ENCODE data around the gene LSAMP.
"Not testable (repeated sequence)": the region's sequence is repeated elsewhere in the genome, so short reads cannot be mapped to it uniquely, and the experiment has no call there.

The LSAMP gene

GRCh38 chr3:115792206-115792955 is 652.9 kb downstream of the LSAMP start:
- DNase-seq (ENCODE audit: low read depth) = no peak

GRCh38 chr3:115791271-115792153 is 653.8 kb downstream of the LSAMP start:
- not testable (repeated sequence) for DNase-seq (ENCODE audit: low read depth)

DNA sequence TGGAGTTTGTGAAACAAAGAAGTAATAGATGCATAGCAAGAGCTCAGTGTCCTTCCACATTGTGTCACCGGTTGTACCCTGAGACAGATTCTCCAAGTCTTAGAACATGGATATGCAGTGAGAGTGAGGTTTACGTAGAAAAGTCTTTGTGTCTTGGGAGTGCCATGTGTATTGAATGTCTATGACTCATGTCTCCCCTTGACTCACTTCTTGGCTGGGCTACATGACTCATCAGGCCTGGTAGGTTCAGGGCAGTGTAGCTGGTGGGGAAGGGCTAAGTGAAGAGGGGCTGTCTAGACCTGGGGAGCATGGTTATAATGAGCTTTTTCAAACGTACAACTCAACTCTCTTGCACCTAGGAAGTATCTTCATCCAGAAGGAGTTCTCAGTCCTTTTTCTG is 654.5 kb downstream of the LSAMP start:
- DNase-seq (ENCODE audit: low read depth) = peak; percentile 92

- DNase-seq (ENCODE audit: low read depth) = no peak
Observed at GRCh38 chr3:115789481-115789880, 655.8 kb downstream of the LSAMP start.

- DNase-seq (ENCODE audit: low read depth) = peak; percentile 80
Observed at GRCh38 chr3:115788921-115789470, 656.3 kb downstream of the LSAMP start.

DNA sequence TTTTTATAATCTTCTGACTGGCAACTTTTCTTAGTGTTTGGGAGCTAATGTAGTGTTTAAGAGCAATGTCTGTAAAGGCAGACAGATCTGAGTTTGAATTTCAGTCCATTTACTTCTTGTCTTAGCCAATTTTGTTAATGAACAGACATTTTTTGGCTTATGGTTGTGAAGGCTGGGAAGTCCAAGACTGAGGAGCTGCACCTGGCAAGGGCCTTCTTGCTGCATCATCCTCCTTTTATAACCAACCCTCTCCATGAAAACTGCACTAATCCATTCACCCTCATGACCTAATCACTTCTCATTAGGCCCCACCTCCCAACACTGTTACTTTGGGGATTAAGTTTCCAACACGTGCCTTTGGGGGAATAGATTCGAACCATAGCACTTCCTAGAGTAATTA is 657.5 kb downstream of the LSAMP start:
- no peak for DNase-seq (ENCODE audit: low read depth)

DNA sequence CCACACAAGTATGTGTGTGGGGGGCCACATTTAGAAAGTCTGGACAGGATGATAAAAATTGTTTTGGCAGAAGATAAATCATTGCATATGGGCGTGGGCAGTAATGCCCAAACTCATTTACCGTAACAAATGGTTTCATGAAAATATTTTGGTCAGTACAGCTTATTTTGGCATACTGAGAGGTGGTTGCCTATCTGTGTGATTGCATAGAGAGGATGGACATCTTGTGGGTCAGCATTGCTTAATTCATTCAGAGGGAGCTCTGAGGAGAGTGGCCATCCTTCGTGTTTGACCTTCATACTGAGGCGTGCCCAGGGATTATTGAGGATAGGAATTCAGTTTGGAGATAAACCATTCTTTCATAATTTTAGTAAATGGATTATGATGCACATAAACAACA is 659.5 kb downstream of the LSAMP start:
- DNase-seq (ENCODE audit: low read depth) = no peak

DNA sequence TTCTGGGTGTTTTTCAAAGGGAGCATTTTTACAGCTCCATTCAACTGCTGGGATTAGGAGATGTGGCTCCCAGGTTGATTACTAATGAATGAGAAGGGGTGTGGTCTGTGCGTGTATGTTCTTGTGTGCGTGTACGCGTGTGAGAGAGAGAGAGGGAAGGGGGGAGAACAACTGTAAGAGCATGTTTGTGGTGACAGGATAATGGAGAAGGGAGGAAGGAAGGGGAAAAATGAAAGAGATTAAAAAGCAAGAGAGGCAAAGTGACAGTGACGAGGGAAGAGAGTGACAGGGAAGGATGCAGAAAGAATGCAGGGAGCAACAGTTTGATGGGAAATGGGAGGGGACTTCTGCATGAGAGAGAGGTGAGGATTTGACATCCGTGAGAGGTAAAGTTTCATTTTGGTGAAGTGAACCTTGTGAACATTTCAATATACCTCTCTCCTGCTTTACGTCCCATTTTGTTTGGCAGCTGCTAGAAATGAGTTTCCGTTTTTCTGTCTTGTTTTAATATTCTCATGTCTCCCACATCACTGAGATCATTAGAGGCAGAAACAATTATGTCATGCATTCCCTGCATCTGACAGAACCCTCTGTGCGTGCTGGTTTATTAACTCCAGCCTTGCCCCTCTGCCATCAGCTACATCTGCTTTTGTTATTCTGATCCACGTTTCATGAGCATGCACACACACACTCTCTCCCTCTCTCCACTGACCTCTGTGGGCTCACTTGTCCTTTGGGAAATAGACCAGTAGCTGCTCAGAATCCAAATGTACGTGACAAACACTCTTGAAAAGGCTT is 660.3 kb downstream of the LSAMP start:
- no peak for DNase-seq (ENCODE audit: low read depth)

GRCh38 chr3:115783938-115784738 is 661.1 kb downstream of the LSAMP start:
- DNase-seq (ENCODE audit: low read depth) = peak; percentile 87

DNA sequence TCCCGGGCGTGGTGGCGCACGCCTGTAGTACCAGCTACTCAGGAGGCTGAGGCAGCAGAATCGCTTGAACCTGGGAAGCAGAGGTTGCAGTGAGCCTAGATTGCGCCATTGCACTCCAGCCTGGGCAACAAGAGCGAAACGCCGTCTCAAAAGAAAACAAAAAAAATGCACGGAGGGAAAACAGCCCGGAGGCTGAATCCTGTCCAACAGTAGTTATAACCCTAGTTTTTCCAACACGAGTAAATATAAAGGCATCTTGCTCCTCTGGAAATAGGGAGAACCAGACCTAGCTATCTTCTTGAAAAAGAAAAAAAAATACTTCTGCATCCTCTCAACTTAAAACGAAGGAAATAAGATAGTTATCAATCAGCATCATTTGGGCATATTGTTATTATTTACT is 661.9 kb downstream of the LSAMP start:
- DNase-seq (ENCODE audit: low read depth) = not testable (repeated sequence)

DNA sequence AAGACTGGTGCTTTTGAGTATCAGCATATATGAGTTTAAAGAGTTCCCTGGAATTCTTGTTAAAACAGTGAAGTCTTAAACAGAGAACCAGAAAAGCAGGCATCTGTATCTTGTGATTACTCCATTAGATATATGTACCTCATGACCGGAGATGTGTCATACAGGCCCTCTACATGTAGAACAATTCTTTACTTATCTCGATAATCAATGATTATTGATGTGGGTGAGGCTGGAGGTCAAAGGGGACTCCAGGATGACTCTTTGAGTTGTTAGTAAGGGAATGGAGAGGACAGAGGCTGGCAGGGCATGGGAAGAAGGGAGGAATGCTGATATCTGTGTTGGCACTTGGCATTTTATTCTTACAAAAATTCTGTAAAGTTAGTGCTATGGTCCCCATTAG is 666.3 kb downstream of the LSAMP start:
- DNase-seq (ENCODE audit: low read depth) = no peak

GRCh38 chr3:115772951-115773350 is 672.3 kb downstream of the LSAMP start:
- no peak for DNase-seq (ENCODE audit: low read depth)

DNA sequence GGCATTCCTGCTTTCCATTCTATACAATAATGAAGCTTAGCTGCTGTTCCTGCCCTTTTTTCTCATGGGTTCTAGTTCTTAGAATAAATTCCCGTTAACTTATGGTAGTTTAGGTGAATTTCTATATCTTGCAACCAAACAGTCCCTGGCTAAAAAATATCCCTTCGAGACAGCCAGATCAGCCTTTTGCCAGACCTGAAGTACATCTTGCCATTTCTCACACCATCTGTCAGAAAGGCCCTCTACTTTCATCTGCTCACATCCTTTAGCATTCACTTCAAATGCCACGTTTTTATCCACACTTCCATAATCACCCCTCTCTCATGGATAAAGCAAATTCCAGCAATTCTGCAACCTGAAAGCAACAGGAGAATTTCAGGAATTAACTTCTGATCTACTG is 676.6 kb downstream of the LSAMP start:
- no peak for DNase-seq (ENCODE audit: low read depth)

DNA sequence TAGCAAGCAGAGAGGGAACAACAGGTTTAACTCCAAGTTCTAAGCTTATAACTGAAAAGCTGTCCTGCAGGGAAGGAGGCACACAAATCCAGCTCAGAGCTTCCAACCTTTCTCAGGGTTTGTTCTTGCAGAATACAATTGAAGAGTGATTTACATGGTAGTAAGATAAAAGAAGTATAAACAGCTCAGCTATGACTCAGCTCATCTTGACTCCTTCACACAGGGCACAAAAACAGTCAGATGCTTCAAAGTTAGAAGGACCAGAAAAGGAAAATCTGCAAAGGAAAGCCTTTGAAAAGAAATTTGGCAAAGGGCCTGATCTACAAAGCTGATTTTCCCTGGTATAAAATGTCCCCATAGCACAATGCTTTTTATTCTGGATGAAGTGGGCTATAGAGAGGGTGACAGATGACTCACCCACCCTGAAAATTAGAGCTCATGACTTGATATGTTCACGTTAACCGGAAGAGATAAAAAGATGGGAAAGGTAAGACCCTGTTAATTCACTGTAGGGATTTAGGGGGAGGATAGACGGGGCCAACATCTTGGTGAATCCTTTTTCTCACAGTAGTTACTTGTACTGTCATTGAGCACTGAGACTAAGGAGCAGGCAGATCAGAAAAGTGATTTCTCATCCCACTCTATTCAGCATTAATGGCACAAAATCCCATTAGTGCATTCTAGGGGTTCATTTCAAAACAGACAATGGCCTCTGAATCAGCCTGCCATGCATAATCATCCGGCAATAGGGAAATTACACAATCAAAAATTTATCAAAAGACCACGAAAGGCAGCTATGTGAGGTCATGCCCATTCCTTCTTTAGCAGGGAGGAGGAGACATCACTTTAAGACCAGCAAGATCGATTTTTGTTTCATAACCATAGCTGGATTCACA is 678.5 kb downstream of the LSAMP start:
- peak; percentile 91 for DNase-seq (ENCODE audit: low read depth)

DNA sequence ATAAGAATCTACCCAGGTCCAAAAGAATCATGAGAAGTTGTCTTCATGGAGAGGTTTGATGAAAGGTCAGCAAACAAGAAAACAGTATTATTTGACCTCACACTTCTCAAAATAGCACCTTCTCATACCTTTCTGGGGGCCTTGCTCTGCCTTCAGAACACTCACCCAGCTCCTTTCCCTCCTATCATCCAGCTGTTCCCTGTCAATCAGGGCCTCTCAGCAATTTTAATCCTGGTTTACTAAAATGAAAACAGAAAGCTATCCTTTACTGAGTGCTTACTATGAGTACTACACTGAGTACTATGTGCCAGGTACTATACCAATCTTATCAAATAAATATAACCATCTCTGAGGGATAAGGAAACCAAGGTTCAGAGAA is 683.4 kb downstream of the LSAMP start:
- DNase-seq (ENCODE audit: low read depth) = no peak

- no peak for DNase-seq (ENCODE audit: low read depth)
Observed at GRCh38 chr3:115760716-115761115, 684.6 kb downstream of the LSAMP start.

GRCh38 chr3:115758076-115758763 is 687.1 kb downstream of the LSAMP start:
- DNase-seq (ENCODE audit: low read depth) = peak; percentile 40

- not testable (repeated sequence) for DNase-seq (ENCODE audit: low read depth)
Observed at GRCh38 chr3:115752978-115753377, 692.3 kb downstream of the LSAMP start.
